SJSA1 (cell line): ENCODE measurements around the gene CHCHD1. TPM values are rescaled to one million over a fixed set of nuclear protein-coding genes. Genes with fewer than 3 reads are reported as not detected.
A peak's percentile ranks its signal among the peaks of the same experiment; 100 is the strongest.
"Not testable (repeated sequence)": the region's sequence is repeated elsewhere in the genome, so short reads cannot be mapped to it uniquely, and the experiment has no call there.

Experiments
- DNase-seq, 2 experiments: peaks; one replicate each; pipeline ENCODE4 v3.0.0-alpha.2; 2015 to 2020; ENCODE audit warnings: low spot score in 2 of 2, low read depth in 1 of 2
- H3K27ac ChIP-seq: fragments of 250-450 bp; sonication (Bioruptor Pico); 2 replicates; pipeline ENCODE4 v1.5.1; 2020; ENCODE audit warnings: mild to moderate bottlenecking, moderate library complexity
- H3K27me3 ChIP-seq: fragments of 250-450 bp; sonication (Bioruptor Pico); replicated peaks from 2 replicates; pipeline ENCODE4 v1.5.1; 2020; ENCODE audit warnings: mild to moderate bottlenecking, moderate library complexity
- H3K36me3 ChIP-seq: fragments of 250-450 bp; sonication (Bioruptor Pico); 2 replicates; pipeline ENCODE4 v1.5.1; 2020; ENCODE audit warnings: mild to moderate bottlenecking
- H3K4me1 ChIP-seq: fragments of 250-450 bp; sonication (Bioruptor Pico); replicated peaks from 2 replicates; pipeline ENCODE4 v1.6.1; 2021; ENCODE audit warnings: mild to moderate bottlenecking
- H3K4me3 ChIP-seq: fragments of 250-450 bp; sonication (Bioruptor Pico); 2 replicates; pipeline ENCODE4 v1.5.1; 2020; ENCODE audit warnings: mild to moderate bottlenecking
- H3K9me3 ChIP-seq: fragments of 250-450 bp; sonication (Bioruptor Pico); replicated peaks from 2 replicates; pipeline ENCODE4 v1.5.1; 2020; ENCODE audit warnings: mild to moderate bottlenecking
- total RNA-seq: library from RNA; depleted of rRNA; stranded (reverse); fragments of >200 nt; shearing (Covaris generic); gene quantifications from 2 replicates; pipeline ENCODE4 v1.2.3, GENCODE V29; 2014

Gene CHCHD1
- total RNA-seq, 1 experiment from 2014 or later, result 54.4 TPM

DNA sequence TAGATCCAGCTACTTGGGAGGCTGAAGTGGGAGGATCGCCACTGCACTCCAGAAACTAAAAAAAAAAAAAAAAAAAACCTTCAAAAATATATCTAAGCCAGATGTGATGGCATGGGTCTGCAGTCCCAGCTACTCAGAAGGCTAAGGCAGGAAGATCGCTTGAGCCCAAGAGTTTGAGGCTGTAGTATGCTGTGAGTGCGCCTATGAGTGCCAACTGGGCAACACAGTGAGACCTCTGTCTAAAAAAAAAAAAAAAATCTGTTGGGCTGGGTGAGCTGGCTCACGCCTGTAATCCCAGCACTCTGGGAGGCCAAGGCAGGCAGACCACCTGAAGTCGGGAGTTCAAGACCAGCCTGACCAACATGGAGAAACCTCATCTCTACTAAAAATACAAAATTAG lies 2.8 kb upstream of the CHCHD1 start:
- Histone ChIP-seq H3K4me3 (no peak overlapping the region), H3K9me3 (no peaks in the 10 kb centered on the region), H3K27me3 (no peaks in the 10 kb centered on the region), H3K36me3 (peaks cover 75% of the 10 kb centered on the region), H3K27ac (no peak overlapping the region), H3K4me1 (peaks cover 20% of the 10 kb centered on the region)
- no peak for DNase-seq

DNA sequence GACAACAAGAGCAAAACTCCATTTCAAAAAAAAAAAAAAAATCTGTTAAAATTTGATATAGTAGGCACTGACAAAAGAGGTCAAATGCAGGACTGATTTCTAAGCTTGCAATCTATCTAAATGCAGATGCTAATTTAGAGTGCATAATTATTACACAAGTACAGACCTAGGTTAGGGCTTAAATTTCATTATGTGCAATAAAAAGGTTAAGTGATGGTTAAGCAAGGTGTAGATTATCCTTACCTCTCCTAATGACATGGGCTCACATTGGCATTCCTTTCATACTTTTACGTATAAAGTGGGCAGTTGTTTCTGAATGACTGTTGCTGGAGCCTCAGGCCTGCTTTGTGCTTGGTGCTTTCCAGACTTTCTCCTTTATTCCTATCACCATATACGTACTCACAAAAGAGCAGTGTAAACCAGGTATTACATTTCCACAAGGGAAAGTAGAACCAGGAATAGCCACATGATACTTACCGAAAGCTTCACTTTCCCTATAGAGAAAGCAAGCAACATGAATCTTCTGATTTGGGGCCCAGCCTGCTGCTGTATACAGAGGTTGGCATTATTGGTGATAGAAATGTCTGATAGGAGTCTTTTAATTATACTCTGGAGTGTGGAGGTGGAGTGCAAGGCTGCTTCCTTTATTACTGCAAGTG lies 2.2 kb upstream of the CHCHD1 start:
- no peak overlapping the region for H3K4me3 ChIP-seq
- H3K27me3 ChIP-seq, result no peaks in the 10 kb centered on the region
- no peaks in the 10 kb centered on the region for H3K9me3 ChIP-seq
- no peak for DNase-seq
- H3K4me1 ChIP-seq, result peaks cover 20% of the 10 kb centered on the region
- no peak overlapping the region for H3K27ac ChIP-seq
- H3K36me3 ChIP-seq, result peaks cover 70% of the 10 kb centered on the region

DNA sequence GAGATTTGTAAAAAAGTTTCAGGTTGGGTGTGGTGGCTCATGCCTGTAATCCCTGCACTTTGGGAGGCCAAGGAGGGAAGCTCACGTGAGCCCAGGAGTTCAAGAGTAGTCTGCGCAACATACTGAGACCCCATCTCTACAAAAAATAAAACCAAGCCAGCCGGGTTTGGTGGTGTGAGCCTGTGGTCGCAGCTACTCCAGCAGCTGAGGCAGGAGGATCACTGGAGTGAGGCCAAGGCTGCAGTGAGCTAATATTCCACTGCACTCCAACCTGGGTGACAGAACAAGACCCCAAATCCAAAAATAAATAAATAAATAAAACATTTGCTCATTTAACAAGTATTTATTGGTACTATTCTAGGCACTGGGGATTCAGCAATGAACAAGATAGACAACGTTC lies 1.5 kb upstream of the CHCHD1 start:
- no peak for DNase-seq
- no peaks in the 10 kb centered on the region for H3K27me3 ChIP-seq
- H3K27ac ChIP-seq, result no peak overlapping the region
- H3K9me3 ChIP-seq, result no peaks in the 10 kb centered on the region
- no peak overlapping the region for H3K4me3 ChIP-seq
- peaks cover 68% of the 10 kb centered on the region for H3K36me3 ChIP-seq
- peaks cover 24% of the 10 kb centered on the region for H3K4me1 ChIP-seq

- DNase-seq, result no peak
- H3K27me3 ChIP-seq, result no peaks in the 10 kb centered on the region
- peak overlapping the region; percentile 81 for H3K4me3 ChIP-seq
- H3K27ac ChIP-seq, result peak overlapping the region; percentile 67; the same call in 1 of the 2 replicates
- no peaks in the 10 kb centered on the region for H3K9me3 ChIP-seq
- H3K4me1 ChIP-seq, result peaks cover 24% of the 10 kb centered on the region
- peaks cover 61% of the 10 kb centered on the region for H3K36me3 ChIP-seq
Observed at GRCh38 chr10:73780966-73781365, 882 bp upstream of the CHCHD1 start.

GRCh38 chr10:73781548-73781878 lies 335 bp upstream of the CHCHD1 start:
- Histone ChIP-seq H3K4me1 (peaks cover 25% of the 10 kb centered on the region), H3K4me3 (peak overlapping the region; percentile 81), H3K9me3 (no peaks in the 10 kb centered on the region), H3K27ac (peak overlapping the region; percentile 67), H3K36me3 (peaks cover 58% of the 10 kb centered on the region), H3K27me3 (no peaks in the 10 kb centered on the region)
- no peak for DNase-seq

DNA sequence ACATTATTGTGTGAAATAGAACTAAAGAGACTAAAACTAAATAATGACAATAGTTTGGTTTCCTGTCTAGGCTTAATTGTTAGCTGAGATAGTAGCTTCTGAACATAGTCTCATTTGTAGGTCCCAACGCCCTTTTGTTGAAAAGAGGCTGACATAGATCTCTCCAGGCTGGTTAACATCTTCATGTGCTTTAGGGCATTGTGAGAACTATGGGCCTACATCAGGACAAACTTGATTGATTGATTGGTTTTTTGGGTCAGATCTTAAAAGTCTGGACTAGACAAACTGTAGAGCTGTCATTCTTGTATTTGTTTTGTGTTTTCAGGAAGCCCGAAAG lies 869 bp downstream of the CHCHD1 start:
- H3K4me1 ChIP-seq, result peaks cover 35% of the 10 kb centered on the region
- no peak overlapping the region; the same call in 1 of the 2 replicates for H3K27ac ChIP-seq
- H3K4me3 ChIP-seq, result peak overlapping the region; percentile 81
- DNase-seq, result no peak
- H3K36me3 ChIP-seq, result peaks cover 54% of the 10 kb centered on the region
- H3K9me3 ChIP-seq, result no peaks in the 10 kb centered on the region
- no peaks in the 10 kb centered on the region for H3K27me3 ChIP-seq

DNA sequence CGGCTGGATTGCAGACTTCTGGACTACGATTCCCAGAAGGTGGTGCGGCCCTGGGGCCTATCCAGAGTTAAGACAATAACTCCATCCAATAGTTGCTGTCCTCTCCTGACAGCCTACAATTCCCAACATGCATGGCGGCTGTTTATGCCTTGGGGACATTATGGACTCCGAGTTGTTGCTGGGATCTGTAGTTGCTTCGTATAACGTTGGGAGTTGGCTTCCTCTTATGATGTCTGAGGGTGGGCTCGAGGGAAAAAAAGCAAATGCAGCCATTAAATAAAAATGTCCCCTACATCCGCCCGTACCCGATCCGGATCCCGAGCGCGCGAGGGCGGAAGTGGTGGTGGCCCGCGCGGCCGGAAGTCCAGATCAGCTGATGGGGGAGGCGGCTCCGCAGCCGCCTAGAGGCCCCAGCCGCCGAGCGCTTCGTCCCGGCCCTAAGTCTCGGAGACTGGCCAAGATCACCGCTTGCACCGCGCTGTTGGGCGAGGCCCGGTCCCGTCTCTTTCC lies 3.4 kb downstream of the CHCHD1 start, which contains the start of gene ZSWIM8:
Gene ZSWIM8 (plus strand): TSS at position 396 of the 510 bp plus-strand sequence. CDS start 273 bp downstream, outside the sequence.
- peaks cover 44% of the 10 kb centered on the region for H3K36me3 ChIP-seq
- H3K9me3 ChIP-seq, result no peaks in the 10 kb centered on the region
- peak within 1 kb of the TSS; percentile 64 for H3K4me3 ChIP-seq
- no peaks in the 10 kb centered on the region for H3K27me3 ChIP-seq
- peak; percentile 91 to 96 for DNase-seq
- peak within 1 kb of the TSS; percentile 38; the same call in 1 of the 2 replicates for H3K27ac ChIP-seq
- H3K4me1 ChIP-seq, result peaks cover 35% of the 10 kb centered on the region

GRCh38 chr10:73785721-73786511 lies 4.1 kb downstream of the CHCHD1 start:
- peak overlapping the region; percentile 64 for H3K4me3 ChIP-seq
- no peaks in the 10 kb centered on the region for H3K27me3 ChIP-seq
- H3K4me1 ChIP-seq, result peaks cover 30% of the 10 kb centered on the region
- DNase-seq, result peak; percentile 53 to 60
- H3K27ac ChIP-seq, result peak overlapping the region; percentile 38; the same call in 1 of the 2 replicates
- H3K36me3 ChIP-seq, result peaks cover 44% of the 10 kb centered on the region
- H3K9me3 ChIP-seq, result no peaks in the 10 kb centered on the region

- H3K9me3 ChIP-seq, result no peaks in the 10 kb centered on the region
- peaks cover 26% of the 10 kb centered on the region for H3K4me1 ChIP-seq
- no peaks in the 10 kb centered on the region for H3K27me3 ChIP-seq
- no peak overlapping the region for H3K27ac ChIP-seq
- peaks cover 45% of the 10 kb centered on the region for H3K36me3 ChIP-seq
- peak overlapping the region; percentile 64 for H3K4me3 ChIP-seq
- DNase-seq, result no peak
Observed at GRCh38 chr10:73786512-73786885, 4.7 kb downstream of the CHCHD1 start.

DNA sequence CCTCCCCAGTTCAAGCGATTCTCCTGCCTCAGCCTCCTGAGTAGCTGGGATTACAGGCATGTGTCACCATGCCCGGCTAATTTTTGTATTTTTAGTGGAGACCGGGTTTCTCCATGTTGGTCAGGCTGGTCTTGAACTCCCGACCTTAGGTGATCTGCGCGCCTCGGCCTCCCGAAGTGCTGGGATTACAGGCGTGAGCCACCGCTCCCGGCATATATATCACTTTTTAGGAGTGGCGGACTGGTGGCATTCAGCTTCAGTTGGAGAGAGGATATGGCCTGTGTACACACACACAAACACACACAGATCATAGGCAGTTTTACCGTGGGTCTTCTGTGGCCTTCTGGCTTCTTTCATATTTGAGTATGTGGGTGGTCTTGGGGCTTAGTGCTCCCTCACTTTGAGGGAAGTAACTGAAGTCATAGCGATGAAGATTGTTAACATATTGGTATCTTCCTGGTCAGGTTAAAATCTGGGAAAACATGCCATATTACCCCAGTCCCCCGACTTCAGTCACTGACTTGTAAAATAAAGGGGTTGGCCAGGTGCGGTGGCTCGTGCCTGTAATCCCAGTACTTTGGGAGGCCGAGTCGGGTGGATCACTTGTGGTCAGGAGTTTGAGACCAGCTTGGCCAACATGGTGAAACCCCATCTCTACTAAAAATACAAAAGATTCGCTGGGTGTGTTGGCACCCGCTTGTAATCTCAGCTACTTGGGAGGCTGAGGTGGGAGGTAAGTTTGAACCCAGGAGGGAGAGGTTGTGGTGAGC lies 5.4 kb downstream of the CHCHD1 start:
- not testable (repeated sequence) for H3K9me3 ChIP-seq, H3K4me3 ChIP-seq, H3K27me3 ChIP-seq, DNase-seq, H3K27ac ChIP-seq
- Histone ChIP-seq H3K36me3 (peaks cover 49% of the 10 kb centered on the region), H3K4me1 (peaks cover 26% of the 10 kb centered on the region)

GRCh38 chr10:73788864-73789658 lies 7.2 kb downstream of the CHCHD1 start:
- DNase-seq, result no peak
- peaks cover 55% of the 10 kb centered on the region for H3K36me3 ChIP-seq

DNA sequence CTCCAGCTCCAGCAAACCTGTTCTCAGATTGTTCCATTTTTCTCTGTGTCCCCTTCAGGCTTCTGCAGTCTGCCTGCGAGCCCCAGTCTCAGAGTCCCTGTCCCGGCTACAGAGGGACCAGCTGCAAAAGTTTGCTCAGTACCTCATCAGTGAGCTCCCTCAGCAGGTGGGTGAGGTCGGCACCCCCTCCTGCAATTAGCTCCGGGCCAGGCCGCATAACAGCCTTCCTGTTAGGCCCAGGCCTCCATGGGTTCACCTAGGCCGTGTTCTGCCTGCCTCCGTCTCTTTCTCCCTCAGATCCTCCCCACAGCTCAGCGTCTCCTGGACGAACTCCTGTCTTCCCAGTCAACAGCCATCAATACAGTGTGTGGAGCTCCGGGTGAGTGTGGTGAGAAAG lies 7.8 kb downstream of the CHCHD1 start:
- H3K36me3 ChIP-seq, result peaks cover 61% of the 10 kb centered on the region
- no peak for DNase-seq
- H3K4me3 ChIP-seq, result no peak overlapping the region
- H3K4me1 ChIP-seq, result peaks cover 14% of the 10 kb centered on the region
- H3K9me3 ChIP-seq, result no peaks in the 10 kb centered on the region
- no peak overlapping the region for H3K27ac ChIP-seq
- H3K27me3 ChIP-seq, result no peaks in the 10 kb centered on the region

More at GRCh38 chr10:73788864-73789658, 7.2 kb downstream of the CHCHD1 start:
- Histone ChIP-seq H3K4me3 (no peak overlapping the region), H3K9me3 (no peaks in the 10 kb centered on the region), H3K4me1 (peaks cover 15% of the 10 kb centered on the region), H3K27ac (no peak overlapping the region), H3K27me3 (no peaks in the 10 kb centered on the region)
